ENCODE measurements around the gene NABP2. TPM values are rescaled to one million over a fixed set of nuclear protein-coding genes. Genes with fewer than 3 reads are reported as not detected.

NABP2 gene
- total RNA-seq, 1 experiment from 2014 or later = 42.7 TPM

DNA sequence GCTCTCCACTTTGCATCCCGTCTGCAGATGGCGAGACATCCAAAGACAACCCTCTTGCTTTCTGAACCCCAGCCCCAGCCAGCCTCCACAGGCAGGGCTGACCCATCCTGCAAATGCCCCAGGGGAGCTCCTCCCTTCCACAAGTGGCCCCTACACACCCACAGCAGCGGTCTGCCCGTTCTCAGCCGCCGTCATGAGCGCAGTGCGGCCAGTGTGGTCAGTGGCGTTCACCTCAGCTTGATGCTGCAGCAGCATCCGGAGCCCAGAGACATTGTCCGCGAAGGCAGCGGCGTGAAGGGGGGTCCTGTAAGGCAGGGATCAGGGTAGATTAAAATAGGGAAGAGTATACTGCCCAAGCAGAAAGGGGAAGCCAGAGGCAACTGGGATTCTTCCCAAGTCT is 20.4 kb downstream of the NABP2 start:
- DNase-seq (ENCODE audit: low spot score) = no peak
- ChIA-PET POLR2A (no interaction called here), CTCF (no interaction called here)
- H3K4me1 Mint-ChIP-seq = no peaks in the 10 kb centered on the region
- H3K27ac Mint-ChIP-seq = no peak overlapping the region
- TF ChIP-seq PRRX2 (CRISPR knock-in tag; IDR thresholded peaks at IDR 0.05) = no peak
- no peak for TF ChIP-seq ZNF423 (CRISPR knock-in tag; IDR thresholded peaks at IDR 0.05)
- TF ChIP-seq GABPB1 (CRISPR knock-in tag; IDR thresholded peaks at IDR 0.05) = no peak
- TF ChIP-seq ATF1 (CRISPR knock-in tag; IDR thresholded peaks at IDR 0.05) = no peak
- no peak for TF ChIP-seq FOXK1 (CRISPR knock-in tag; IDR thresholded peaks at IDR 0.05)
- no peak for TF ChIP-seq CREM (CRISPR knock-in tag; IDR thresholded peaks at IDR 0.05)
- TF ChIP-seq, protein P1, sequence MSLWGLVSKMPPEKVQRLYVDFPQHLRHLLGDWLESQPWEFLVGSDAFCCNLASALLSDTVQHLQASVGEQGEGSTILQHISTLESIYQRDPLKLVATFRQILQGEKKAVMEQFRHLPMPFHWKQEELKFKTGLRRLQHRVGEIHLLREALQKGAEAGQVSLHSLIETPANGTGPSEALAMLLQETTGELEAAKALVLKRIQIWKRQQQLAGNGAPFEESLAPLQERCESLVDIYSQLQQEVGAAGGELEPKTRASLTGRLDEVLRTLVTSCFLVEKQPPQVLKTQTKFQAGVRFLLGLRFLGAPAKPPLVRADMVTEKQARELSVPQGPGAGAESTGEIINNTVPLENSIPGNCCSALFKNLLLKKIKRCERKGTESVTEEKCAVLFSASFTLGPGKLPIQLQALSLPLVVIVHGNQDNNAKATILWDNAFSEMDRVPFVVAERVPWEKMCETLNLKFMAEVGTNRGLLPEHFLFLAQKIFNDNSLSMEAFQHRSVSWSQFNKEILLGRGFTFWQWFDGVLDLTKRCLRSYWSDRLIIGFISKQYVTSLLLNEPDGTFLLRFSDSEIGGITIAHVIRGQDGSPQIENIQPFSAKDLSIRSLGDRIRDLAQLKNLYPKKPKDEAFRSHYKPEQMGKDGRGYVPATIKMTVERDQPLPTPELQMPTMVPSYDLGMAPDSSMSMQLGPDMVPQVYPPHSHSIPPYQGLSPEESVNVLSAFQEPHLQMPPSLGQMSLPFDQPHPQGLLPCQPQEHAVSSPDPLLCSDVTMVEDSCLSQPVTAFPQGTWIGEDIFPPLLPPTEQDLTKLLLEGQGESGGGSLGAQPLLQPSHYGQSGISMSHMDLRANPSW (CRISPR knock-in tag; conservative IDR thresholded peaks at IDR 0.05; ENCODE audit: low read depth) = no peak
- TF ChIP-seq TEAD1 (CRISPR knock-in tag; IDR thresholded peaks at IDR 0.05) = no peak
- no peak for TF ChIP-seq ELF4 (CRISPR knock-in tag; IDR thresholded peaks at IDR 0.05; ENCODE audit: low read depth)
- no peak for TF ChIP-seq CBFB (CRISPR knock-in tag; IDR thresholded peaks at IDR 0.05; ENCODE audit: low read depth)
- no peak for TF ChIP-seq ZNF138 (CRISPR knock-in tag; conservative IDR thresholded peaks at IDR 0.05)
- TF ChIP-seq, protein P2, sequence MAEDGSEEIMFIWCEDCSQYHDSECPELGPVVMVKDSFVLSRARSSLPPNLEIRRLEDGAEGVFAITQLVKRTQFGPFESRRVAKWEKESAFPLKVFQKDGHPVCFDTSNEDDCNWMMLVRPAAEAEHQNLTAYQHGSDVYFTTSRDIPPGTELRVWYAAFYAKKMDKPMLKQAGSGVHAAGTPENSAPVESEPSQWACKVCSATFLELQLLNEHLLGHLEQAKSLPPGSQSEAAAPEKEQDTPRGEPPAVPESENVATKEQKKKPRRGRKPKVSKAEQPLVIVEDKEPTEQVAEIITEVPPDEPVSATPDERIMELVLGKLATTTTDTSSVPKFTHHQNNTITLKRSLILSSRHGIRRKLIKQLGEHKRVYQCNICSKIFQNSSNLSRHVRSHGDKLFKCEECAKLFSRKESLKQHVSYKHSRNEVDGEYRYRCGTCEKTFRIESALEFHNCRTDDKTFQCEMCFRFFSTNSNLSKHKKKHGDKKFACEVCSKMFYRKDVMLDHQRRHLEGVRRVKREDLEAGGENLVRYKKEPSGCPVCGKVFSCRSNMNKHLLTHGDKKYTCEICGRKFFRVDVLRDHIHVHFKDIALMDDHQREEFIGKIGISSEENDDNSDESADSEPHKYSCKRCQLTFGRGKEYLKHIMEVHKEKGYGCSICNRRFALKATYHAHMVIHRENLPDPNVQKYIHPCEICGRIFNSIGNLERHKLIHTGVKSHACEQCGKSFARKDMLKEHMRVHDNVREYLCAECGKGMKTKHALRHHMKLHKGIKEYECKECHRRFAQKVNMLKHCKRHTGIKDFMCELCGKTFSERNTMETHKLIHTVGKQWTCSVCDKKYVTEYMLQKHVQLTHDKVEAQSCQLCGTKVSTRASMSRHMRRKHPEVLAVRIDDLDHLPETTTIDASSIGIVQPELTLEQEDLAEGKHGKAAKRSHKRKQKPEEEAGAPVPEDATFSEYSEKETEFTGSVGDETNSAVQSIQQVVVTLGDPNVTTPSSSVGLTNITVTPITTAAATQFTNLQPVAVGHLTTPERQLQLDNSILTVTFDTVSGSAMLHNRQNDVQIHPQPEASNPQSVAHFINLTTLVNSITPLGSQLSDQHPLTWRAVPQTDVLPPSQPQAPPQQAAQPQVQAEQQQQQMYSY (CRISPR knock-in tag; IDR thresholded peaks at IDR 0.05) = no peak
- H3K4me3 Mint-ChIP-seq = no peak overlapping the region
- no peaks in the 10 kb centered on the region for H3K27me3 Mint-ChIP-seq (ENCODE audit: low read depth)
- H3K36me3 Mint-ChIP-seq = peaks cover 68% of the 10 kb centered on the region
- ATAC-seq = no peak
- H3K9me3 Mint-ChIP-seq = no peaks in the 10 kb centered on the region

DNA sequence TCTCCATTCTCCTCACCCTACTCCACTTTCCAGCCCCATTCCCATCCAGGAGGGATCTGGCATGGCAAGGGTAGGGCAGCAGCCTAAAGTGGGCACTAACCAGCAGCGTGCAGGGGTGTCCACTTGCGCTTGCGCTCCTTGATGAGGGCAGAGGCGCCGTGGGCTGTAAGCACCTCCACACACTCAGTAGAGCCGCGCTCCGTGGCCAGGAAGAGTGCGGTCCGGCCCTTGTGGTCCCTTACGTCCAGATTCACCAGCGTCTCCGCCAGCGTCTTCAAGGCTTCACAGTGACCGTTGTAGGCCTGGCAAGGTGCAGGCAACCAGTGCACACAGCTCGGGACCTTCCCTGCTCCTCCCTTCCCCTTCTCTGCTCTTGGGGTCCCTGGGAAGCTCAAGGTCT is 23.8 kb downstream of the NABP2 start:
- ChIA-PET CTCF (interaction anchor here (0.6 to 2.6 kb wide), 5 partner anchors 10 to 129 kb away, joined by 3 to 9 read pairs (median 3); partner anchors contain the start of genes ANKRD52 and ZC3H10), POLR2A (interaction anchor here (0.5 kb wide), 2 partner anchors 17 to 68 kb away, joined by 3 to 4 read pairs; partner anchors contain the start of gene CNPY2)
- no peak for DNase-seq (ENCODE audit: low spot score)
- Mint-ChIP-seq H3K36me3 (peaks cover 63% of the 10 kb centered on the region), H3K4me1 (no peaks in the 10 kb centered on the region), H3K4me3 (no peak overlapping the region), H3K9me3 (no peaks in the 10 kb centered on the region), H3K27me3 (ENCODE audit: low read depth) (no peaks in the 10 kb centered on the region), H3K27ac (no peak overlapping the region)
- no peak for ATAC-seq
- TF ChIP-seq SMAD3 (CRISPR knock-in tag; IDR thresholded peaks at IDR 0.05; ENCODE audit: borderline replicate concordance) (no peak), ZNF138 (CRISPR knock-in tag; conservative IDR thresholded peaks at IDR 0.05) (no peak), OVOL2 (CRISPR knock-in tag; IDR thresholded peaks at IDR 0.05; ENCODE audit: borderline replicate concordance) (no peak), SOX15 (CRISPR knock-in tag; IDR thresholded peaks at IDR 0.05) (no peak), FOXJ3 (CRISPR knock-in tag; IDR thresholded peaks at IDR 0.05; ENCODE audit: borderline replicate concordance) (no peak)
- TF ChIP-seq, protein P3, sequence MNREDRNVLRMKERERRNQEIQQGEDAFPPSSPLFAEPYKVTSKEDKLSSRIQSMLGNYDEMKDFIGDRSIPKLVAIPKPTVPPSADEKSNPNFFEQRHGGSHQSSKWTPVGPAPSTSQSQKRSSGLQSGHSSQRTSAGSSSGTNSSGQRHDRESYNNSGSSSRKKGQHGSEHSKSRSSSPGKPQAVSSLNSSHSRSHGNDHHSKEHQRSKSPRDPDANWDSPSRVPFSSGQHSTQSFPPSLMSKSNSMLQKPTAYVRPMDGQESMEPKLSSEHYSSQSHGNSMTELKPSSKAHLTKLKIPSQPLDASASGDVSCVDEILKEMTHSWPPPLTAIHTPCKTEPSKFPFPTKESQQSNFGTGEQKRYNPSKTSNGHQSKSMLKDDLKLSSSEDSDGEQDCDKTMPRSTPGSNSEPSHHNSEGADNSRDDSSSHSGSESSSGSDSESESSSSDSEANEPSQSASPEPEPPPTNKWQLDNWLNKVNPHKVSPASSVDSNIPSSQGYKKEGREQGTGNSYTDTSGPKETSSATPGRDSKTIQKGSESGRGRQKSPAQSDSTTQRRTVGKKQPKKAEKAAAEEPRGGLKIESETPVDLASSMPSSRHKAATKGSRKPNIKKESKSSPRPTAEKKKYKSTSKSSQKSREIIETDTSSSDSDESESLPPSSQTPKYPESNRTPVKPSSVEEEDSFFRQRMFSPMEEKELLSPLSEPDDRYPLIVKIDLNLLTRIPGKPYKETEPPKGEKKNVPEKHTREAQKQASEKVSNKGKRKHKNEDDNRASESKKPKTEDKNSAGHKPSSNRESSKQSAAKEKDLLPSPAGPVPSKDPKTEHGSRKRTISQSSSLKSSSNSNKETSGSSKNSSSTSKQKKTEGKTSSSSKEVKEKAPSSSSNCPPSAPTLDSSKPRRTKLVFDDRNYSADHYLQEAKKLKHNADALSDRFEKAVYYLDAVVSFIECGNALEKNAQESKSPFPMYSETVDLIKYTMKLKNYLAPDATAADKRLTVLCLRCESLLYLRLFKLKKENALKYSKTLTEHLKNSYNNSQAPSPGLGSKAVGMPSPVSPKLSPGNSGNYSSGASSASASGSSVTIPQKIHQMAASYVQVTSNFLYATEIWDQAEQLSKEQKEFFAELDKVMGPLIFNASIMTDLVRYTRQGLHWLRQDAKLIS (CRISPR knock-in tag; IDR thresholded peaks at IDR 0.05; ENCODE audit: borderline replicate concordance) = no peak
- TF ChIP-seq, protein P4, sequence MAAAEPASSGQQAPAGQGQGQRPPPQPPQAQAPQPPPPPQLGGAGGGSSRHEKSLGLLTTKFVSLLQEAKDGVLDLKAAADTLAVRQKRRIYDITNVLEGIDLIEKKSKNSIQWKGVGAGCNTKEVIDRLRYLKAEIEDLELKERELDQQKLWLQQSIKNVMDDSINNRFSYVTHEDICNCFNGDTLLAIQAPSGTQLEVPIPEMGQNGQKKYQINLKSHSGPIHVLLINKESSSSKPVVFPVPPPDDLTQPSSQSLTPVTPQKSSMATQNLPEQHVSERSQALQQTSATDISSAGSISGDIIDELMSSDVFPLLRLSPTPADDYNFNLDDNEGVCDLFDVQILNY (CRISPR knock-in tag; IDR thresholded peaks at IDR 0.05) = no peak
- TF ChIP-seq, protein P5, sequence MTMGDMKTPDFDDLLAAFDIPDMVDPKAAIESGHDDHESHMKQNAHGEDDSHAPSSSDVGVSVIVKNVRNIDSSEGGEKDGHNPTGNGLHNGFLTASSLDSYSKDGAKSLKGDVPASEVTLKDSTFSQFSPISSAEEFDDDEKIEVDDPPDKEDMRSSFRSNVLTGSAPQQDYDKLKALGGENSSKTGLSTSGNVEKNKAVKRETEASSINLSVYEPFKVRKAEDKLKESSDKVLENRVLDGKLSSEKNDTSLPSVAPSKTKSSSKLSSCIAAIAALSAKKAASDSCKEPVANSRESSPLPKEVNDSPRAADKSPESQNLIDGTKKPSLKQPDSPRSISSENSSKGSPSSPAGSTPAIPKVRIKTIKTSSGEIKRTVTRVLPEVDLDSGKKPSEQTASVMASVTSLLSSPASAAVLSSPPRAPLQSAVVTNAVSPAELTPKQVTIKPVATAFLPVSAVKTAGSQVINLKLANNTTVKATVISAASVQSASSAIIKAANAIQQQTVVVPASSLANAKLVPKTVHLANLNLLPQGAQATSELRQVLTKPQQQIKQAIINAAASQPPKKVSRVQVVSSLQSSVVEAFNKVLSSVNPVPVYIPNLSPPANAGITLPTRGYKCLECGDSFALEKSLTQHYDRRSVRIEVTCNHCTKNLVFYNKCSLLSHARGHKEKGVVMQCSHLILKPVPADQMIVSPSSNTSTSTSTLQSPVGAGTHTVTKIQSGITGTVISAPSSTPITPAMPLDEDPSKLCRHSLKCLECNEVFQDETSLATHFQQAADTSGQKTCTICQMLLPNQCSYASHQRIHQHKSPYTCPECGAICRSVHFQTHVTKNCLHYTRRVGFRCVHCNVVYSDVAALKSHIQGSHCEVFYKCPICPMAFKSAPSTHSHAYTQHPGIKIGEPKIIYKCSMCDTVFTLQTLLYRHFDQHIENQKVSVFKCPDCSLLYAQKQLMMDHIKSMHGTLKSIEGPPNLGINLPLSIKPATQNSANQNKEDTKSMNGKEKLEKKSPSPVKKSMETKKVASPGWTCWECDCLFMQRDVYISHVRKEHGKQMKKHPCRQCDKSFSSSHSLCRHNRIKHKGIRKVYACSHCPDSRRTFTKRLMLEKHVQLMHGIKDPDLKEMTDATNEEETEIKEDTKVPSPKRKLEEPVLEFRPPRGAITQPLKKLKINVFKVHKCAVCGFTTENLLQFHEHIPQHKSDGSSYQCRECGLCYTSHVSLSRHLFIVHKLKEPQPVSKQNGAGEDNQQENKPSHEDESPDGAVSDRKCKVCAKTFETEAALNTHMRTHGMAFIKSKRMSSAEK (CRISPR knock-in tag; IDR thresholded peaks at IDR 0.05; ENCODE audit: borderline replicate concordance) = no peak

All from WTC11 (cell line).